Gastroesophageal sphincter (tissue), 4 donors: ENCODE measurements around the gene HIVEP2. TPM values are rescaled to one million over a fixed set of nuclear protein-coding genes. Genes with fewer than 3 reads are reported as not detected.
A peak's percentile ranks its signal among the peaks of the same experiment; 100 is the strongest.

ENCODE experiments used
- ATAC-seq: fragments of 150-250 bp; one replicate; pipeline ENCODE4 v1.9.1; 2016; ENCODE audit warnings: mild to moderate bottlenecking, moderate library complexity
- H3K27ac ChIP-seq, 4 donors: fragments of 200-600 bp; sonication (generic) in 3 of 4; 1 replicate in 3 of 4; 2 replicates in 1 of 4; pipeline ENCODE4 v1.5.1; 2016 to 2019
- H3K27me3 ChIP-seq: fragments of 200-600 bp; sonication (generic); one replicate; pipeline ENCODE4 v1.5.1; 2019
- H3K36me3 ChIP-seq, 2 donors: fragments of 200-600 bp; sonication (generic); one replicate each; pipeline ENCODE4 v1.5.1; 2019; ENCODE audit warnings: control low read depth in 1 of 2
- H3K4me1 ChIP-seq, 3 donors: fragments of 200-600 bp; sonication (generic); 1 replicate in 2 of 3; 2 replicates in 1 of 3; pipeline ENCODE4 v1.5.1; 2016 to 2019; ENCODE audit warnings: control low read depth in 2 of 3
- H3K4me3 ChIP-seq, 2 donors: fragments of 200-600 bp; sonication (generic); one replicate each; pipeline ENCODE4 v1.5.1; 2019; ENCODE audit warnings: mild to moderate bottlenecking in 1 of 2, moderate library complexity in 1 of 2
- H3K9me3 ChIP-seq, 3 donors: fragments of 200-600 bp; sonication (generic); one replicate each; pipeline ENCODE4 v1.5.1; 2017 to 2019; ENCODE audit warnings: control low read depth in 2 of 3
- EP300 ChIP-seq: sonication (generic); formaldehyde crosslinking; IDR thresholded peaks from one replicate; pipeline ENCODE4 v1.6.1; 2017; ENCODE audit warnings: antibody characterized with exemption, mild to moderate bottlenecking
- POLR2A ChIP-seq, 2 donors: fragments of 450-650 bp; IDR thresholded peaks; one replicate each; pipeline ENCODE4 v1.6.1; 2017; ENCODE audit warnings: antibody characterized with exemption in 2 of 2, mild to moderate bottlenecking in 2 of 2, moderate library complexity in 1 of 2
- POLR2AphosphoS5 ChIP-seq: sonication (generic); formaldehyde crosslinking; IDR thresholded peaks from one replicate; pipeline ENCODE4 v1.6.1; 2017; ENCODE audit warnings: antibody characterized with exemption
- WGBS, 2 donors: methylation state at CpG; one replicate each; pipeline ENCODE4 v1.1.5; 2018; ENCODE audit warnings: low coverage in 1 of 2; 5-methylcytosine and 5-hydroxymethylcytosine counted together
- total RNA-seq, 4 donors: library from RNA; depleted of rRNA; stranded (reverse); fragments of >200 nt; gene quantifications; one replicate each; pipeline ENCODE4 v1.1.0, GENCODE V29; 2016
- TF ChIP-seq, protein P1 (sequence below), 4 experiments: fragments of 200-600 bp in 2 of 4; fragments of 450-650 bp in 2 of 4; sonication (generic) in 1 of 4; IDR thresholded peaks; one replicate each; pipeline ENCODE4 v1.5.1; 2017 to 2019; ENCODE audit warnings: antibody characterized with exemption in 4 of 4, mild to moderate bottlenecking in 2 of 4, moderate library complexity in 2 of 4

Gene HIVEP2
- total RNA-seq, 4 donors from 2014 or later, result 17.1 to 28.1 (median 24.9) TPM

DNA sequence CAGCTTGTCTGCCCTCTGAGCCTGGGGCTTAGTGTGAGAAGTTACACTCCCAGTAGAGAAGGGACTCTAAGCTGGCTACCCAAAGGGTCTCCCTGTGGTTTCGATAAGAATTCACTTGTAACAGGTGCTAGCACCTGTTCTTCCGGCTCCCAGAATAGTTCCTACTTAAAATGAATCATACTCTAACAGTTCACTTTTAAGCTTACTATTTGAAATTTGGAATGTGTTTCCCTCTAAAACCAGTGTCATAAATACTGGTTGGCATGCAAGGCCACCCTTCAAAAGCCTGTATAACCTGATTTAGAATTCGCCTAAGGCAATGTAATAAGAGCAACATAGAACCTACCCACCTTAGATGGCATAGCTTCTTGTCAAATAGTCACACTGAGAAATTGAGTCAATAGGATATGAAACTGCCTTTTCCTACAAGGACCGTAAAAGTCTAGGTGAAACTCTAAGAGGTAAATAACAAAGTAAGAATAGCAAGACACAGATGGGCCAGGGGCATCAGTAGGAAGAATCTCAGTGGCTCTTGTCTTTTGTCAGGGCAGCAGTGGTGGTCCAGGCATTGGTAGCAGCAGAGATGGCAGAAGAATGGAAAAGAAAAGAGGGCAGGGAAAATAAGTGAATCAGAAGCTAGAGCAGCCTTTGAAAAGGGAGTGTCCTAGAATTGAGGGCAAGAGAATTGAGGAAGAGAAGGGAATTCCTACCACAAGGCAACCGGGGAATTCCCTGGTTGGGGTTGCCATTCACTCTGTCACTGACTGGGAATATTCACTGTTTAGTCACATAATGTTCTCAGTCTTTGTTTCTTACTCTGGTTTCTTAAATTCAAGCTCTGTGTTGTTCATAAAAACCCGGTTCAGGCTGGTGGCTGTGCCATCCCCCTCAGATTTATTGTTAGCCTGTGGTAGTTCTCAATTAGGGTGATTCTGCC lies 91.5 kb downstream of the HIVEP2 start:
- no peak overlapping the region for H3K27ac ChIP-seq

DNA sequence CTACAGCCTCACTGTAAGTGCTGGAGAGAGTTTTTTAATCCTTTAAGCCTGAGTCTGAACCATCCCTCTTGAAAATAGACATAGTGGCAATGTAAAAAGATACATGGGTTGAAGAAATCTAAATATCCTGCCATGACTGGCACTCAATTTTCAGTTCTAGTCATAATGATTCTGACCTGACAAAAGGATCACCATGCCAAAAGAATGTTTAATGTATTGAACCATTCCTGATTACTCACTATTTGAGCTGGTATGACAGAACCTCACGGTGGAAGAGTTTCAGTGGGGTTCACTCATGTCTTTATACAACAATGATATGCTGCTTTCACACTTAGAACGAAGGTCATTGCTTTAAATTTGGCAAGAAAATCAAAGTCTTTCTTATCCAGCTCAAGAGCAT lies 93.4 kb downstream of the HIVEP2 start:
- H3K36me3 ChIP-seq, result no peaks in the 10 kb centered on the region
- peaks cover 15 to 84% (median 20%) of the 10 kb centered on the region in 3 donors for H3K4me1 ChIP-seq
- no peak for ATAC-seq
- no peaks in the 10 kb centered on the region for H3K27me3 ChIP-seq
- no peak overlapping the region for H3K4me3 ChIP-seq
- TF ChIP-seq POLR2A (IDR thresholded peaks at IDR 0.05) (no peak), POLR2AphosphoS5 (no peak), EP300 (no peak)
- TF ChIP-seq, protein P1, sequence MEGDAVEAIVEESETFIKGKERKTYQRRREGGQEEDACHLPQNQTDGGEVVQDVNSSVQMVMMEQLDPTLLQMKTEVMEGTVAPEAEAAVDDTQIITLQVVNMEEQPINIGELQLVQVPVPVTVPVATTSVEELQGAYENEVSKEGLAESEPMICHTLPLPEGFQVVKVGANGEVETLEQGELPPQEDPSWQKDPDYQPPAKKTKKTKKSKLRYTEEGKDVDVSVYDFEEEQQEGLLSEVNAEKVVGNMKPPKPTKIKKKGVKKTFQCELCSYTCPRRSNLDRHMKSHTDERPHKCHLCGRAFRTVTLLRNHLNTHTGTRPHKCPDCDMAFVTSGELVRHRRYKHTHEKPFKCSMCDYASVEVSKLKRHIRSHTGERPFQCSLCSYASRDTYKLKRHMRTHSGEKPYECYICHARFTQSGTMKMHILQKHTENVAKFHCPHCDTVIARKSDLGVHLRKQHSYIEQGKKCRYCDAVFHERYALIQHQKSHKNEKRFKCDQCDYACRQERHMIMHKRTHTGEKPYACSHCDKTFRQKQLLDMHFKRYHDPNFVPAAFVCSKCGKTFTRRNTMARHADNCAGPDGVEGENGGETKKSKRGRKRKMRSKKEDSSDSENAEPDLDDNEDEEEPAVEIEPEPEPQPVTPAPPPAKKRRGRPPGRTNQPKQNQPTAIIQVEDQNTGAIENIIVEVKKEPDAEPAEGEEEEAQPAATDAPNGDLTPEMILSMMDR (IDR thresholded peaks at IDR 0.05), result no peak
- H3K27ac ChIP-seq, result peak overlapping the region in 3 of 4 donors; percentile 2 to 35 (median 9)
- 6 to 25% methylated on average over 2 of the region's 2 CpGs for WGBS, 2 donors
- no peaks in the 10 kb centered on the region for H3K9me3 ChIP-seq

More for the DNA sequence above, 91.5 kb downstream of the HIVEP2 start:
- 81 to 96% methylated on average over 5 of the region's 6 CpGs for WGBS, 2 donors
- Histone ChIP-seq H3K36me3 (no peaks in the 10 kb centered on the region), H3K27me3 (no peaks in the 10 kb centered on the region), H3K4me3 (no peak overlapping the region), H3K9me3 (no peaks in the 10 kb centered on the region), H3K4me1 (peaks cover under 1 to 73% (median 7%) of the 10 kb centered on the region in 3 donors)
- no peak for ATAC-seq
- TF ChIP-seq EP300, result no peak

DNA sequence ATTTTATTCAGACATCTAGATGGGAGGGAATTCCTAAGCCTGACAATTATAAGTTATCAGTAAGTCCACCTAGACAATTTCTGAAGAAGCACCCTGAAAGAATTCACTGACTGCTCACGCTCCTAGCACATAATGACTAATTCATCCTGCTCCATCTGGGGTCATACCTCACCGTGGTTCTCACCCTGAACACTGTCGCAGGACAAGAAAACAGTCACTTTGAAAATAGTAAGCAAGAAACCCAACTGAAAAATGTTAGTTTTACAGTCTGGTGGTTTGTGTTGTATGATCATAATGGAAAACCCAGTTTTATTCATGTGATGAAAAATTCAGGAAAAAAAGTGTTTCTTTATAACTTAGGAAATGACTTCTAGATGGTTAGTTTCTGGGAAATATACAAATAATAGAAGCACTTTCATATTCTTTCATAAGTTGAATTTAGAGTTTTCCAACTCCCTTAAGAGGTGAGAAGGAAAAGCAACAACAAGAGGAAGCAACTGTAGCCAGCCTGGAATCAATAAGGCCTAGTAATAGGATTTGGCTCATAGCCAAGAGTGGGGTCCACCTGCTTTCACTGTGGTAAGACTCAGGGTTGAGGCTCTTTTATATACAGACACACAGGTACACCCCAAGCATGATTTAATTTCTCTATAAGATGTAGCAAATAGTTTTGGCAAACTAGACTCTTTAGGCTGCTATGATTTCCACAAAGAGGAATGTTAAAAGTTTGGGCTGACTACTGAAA lies 94.1 kb downstream of the HIVEP2 start:
- H3K4me3 ChIP-seq, result no peak overlapping the region
- no peaks in the 10 kb centered on the region for H3K36me3 ChIP-seq
- no peak for ATAC-seq
- H3K9me3 ChIP-seq, result no peaks in the 10 kb centered on the region
- 30 to 31% methylated on average over 3 of the region's 3 CpGs for WGBS, 2 donors
- TF ChIP-seq EP300 (no peak), POLR2A (IDR thresholded peaks at IDR 0.05) (no peak), POLR2AphosphoS5 (no peak)
- TF ChIP-seq, protein P1 (IDR thresholded peaks at IDR 0.05), result no peak
- H3K27me3 ChIP-seq, result no peaks in the 10 kb centered on the region
- H3K4me1 ChIP-seq, result peaks cover 18 to 84% (median 24%) of the 10 kb centered on the region in 3 donors
- H3K27ac ChIP-seq, result peak overlapping the region in 3 of 4 donors; percentile 9 to 35 (median 13)

DNA sequence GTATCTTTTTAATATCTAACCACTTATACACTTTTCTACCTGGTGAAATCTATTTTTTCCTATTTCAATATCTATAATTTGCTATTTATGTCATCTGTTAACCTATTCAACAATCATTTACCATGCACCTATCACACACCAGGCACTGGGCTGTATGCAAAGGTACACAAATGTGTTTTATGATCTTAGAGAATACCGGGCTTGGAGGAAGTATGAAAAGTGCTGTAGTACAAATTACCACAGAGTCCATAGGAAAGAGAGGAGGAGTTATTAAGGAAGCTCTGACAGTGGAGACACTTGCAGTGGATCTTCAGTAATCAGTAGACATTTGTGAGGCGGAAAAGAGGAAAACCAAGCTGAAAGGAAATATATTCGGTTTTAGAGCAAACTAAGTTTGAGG lies 96.0 kb downstream of the HIVEP2 start:
- H3K27me3 ChIP-seq, result no peaks in the 10 kb centered on the region
- no peaks in the 10 kb centered on the region for H3K36me3 ChIP-seq
- TF ChIP-seq POLR2AphosphoS5 (no peak), EP300 (no peak), POLR2A (IDR thresholded peaks at IDR 0.05) (no peak)
- TF ChIP-seq, protein P1 (IDR thresholded peaks at IDR 0.05), result no peak
- 82 to 85% methylated on average over 3 of the region's 3 CpGs for WGBS, 2 donors
- no peak overlapping the region for H3K4me3 ChIP-seq
- no peak for ATAC-seq
- no peak overlapping the region for H3K27ac ChIP-seq
- peaks cover 28 to 90% (median 32%) of the 10 kb centered on the region in 3 donors for H3K4me1 ChIP-seq
- H3K9me3 ChIP-seq, result no peaks in the 10 kb centered on the region

DNA sequence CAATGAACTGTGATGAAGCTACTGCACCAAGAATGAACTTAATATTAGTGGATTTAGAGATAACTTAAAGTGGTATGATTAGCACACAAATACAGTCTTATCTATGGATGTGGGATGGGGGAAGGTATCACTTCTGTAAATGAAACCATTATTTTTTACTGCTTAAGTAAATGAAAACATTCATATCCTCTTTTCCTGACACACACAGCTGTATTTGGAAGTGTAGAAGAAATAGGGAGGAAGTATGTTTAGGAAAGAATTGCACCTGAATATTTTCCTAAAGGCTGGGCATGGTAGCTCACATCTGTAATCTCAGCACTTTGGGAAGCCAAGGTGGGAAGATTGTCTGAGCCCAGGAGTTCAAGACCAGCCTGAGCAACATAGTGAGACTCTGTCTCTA lies 96.8 kb downstream of the HIVEP2 start:
- no peak for ATAC-seq
- Histone ChIP-seq H3K27me3 (no peaks in the 10 kb centered on the region), H3K27ac (peak overlapping the region in 2 of 4 donors; percentile 12 to 78), H3K4me3 (no peak overlapping the region), H3K9me3 (no peaks in the 10 kb centered on the region), H3K36me3 (no peaks in the 10 kb centered on the region), H3K4me1 (peaks cover 30 to 91% (median 34%) of the 10 kb centered on the region in 3 donors)
- TF ChIP-seq, protein P1 (IDR thresholded peaks at IDR 0.05), result no peak
- no peak for TF ChIP-seq POLR2A (IDR thresholded peaks at IDR 0.05)
- TF ChIP-seq POLR2AphosphoS5, result no peak
- no peak for TF ChIP-seq EP300
